ENCODE results near the gene UCN2.
"Not testable (repeated sequence)": the region's sequence is repeated elsewhere in the genome, so short reads cannot be mapped to it uniquely, and the experiment has no call there.

UCN2 gene

GRCh38 chr3:48560648-48561018 is 2.9 kb downstream of the UCN2 start:
- DNase-seq = no peak

GRCh38 chr3:48558493-48559134 is 5.0 kb downstream of the UCN2 start:
- no peak for DNase-seq

- DNase-seq = peak; percentile 99 to 100
These were observed 6.6 kb downstream of the UCN2 start, which contains the start of gene PFKFB4 for GRCh38 chr3:48556796-48557626. Gene PFKFB4 (minus strand): TSS chr3:48556803. CDS start chr3:48556777, 26 bp downstream.

- DNase-seq = peak in 1 of 2 donors; percentile 22
These were observed 7.4 kb downstream of the UCN2 start for GRCh38 chr3:48555949-48556795.

GRCh38 chr3:48555231-48555948 is 8.2 kb downstream of the UCN2 start:
- no peak for DNase-seq

GRCh38 chr3:48553886-48554845 is 9.4 kb downstream of the UCN2 start:
- DNase-seq = no peak

GRCh38 chr3:48553361-48553760 is 10.2 kb downstream of the UCN2 start:
- DNase-seq = no peak

- no peak for DNase-seq
These were observed 11.2 kb downstream of the UCN2 start for GRCh38 chr3:48552111-48552951.

- not testable (repeated sequence) for DNase-seq
These were observed 11.9 kb downstream of the UCN2 start for GRCh38 chr3:48551651-48552050.

GRCh38 chr3:48548729-48549705 is 14.6 kb downstream of the UCN2 start:
- DNase-seq = peak; percentile 90 to 91

- no peak for DNase-seq
These were observed 15.5 kb downstream of the UCN2 start for GRCh38 chr3:48548126-48548525.

- no peak for DNase-seq
These were observed 17.3 kb downstream of the UCN2 start for GRCh38 chr3:48546203-48546829.

- DNase-seq = no peak
These were observed 19.4 kb downstream of the UCN2 start for GRCh38 chr3:48544141-48544540.

- DNase-seq = no peak
These were observed 20.2 kb downstream of the UCN2 start for GRCh38 chr3:48543271-48543866.

- no peak for DNase-seq
These were observed 25.1 kb downstream of the UCN2 start for GRCh38 chr3:48538451-48538850.

GRCh38 chr3:48536785-48537184 is 26.8 kb downstream of the UCN2 start:
- DNase-seq = no peak

GRCh38 chr3:48536116-48536515 is 27.5 kb downstream of the UCN2 start:
- DNase-seq = no peak

GRCh38 chr3:48535578-48535977 is 28.0 kb downstream of the UCN2 start:
- no peak for DNase-seq
